HPDE6-E6E7 (cell line): ENCODE measurements around the gene TPK1.

Source experiments
- DNase-seq: peaks from one replicate; pipeline ENCODE4 v3.0.0; 2011; ENCODE audit warnings: missing footprints; ENCODE audit errors: extremely low spot score

TPK1 gene

DNA sequence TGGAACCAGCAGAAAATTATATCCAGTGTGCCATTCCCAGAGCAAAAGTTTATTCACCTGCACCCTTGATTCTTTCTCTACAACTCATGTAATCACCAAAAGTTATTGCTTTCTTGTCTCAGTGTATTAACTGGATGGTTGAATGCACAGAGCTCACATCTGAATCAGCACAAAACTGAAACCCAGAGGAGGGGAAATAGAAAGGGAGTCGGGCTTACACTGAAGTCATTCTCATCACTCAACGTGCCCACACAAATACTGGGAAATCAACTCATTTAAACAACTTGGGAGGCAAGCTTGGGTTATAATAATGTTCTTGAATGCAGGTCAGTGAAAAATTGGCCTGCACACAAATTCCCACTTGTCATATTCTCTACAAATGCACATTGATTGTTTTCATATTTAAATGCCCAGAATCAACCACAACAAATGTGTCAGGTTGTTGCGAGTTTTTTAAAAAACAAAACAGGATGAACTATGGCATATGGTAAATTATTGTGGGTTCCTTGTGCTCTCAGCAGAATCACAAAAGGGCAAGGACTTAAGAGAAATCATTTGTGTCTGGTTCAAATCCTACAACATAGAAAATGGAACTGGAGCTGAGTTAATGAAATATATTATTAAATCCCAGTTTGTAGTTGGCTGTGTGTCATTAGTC, 306.5 kb downstream of the TPK1 start:
- DNase-seq: no peak

DNA sequence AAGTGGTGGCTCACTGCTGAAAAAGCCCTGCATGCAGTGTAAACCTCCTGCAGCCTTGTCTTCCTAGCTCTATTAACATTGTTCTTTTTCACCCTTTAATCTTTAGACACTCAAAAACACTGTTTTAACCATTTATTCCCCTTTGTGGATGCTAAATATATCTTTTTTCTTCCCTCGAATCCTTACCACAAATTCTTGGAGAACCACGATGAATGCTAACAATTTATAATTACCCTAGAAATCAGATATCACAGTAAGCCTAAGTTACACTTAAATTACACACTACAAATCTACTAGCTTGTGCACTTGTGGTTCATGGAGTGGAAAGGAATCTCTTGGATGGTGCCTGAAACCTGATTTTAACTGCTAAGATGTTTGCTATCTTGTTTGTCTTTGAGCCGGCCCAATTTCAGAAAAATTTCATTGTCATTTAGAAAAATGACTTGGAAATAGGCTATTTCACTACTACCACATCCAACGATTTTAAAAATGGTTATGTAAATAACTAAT, 307.3 kb downstream of the TPK1 start:
- DNase-seq: no peak

DNA sequence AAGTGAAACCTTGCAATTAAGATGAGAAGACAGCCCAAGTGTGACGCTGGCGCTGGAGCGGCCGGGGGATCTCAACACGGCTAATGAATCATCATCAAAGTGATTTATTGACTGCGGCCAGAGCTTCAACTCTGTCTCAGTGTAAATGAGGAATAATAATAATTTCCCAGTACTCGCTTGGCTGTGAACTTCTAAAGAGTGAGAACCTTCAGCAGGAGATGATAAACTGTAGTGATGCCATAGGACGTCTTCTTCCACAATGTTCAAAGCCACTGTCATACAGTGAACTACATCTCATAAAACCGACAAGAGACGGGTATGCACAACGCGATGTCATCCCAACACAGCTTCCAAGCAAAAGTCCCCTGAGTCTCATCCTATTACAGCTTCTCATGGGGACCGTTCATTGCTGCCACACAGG, 308.8 kb downstream of the TPK1 start:
- DNase-seq: no peak

DNA sequence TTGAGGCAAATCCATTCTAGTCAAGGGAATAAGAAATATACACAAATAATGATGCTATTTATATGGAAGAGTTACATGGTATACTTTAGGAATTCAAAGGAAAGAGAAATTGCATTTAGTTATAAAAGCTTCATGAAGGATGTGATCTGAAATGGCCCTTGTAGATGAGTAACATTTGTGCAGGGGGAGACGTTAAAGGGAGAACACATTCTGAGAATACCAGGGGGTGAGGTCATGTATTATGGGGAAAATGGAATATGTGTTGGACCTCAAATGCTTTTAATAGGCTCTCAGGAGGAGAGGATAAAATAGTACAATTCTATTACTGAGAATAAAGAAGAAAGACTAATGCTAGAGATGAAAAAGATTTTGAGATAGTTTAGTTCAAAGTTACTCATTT, 309.9 kb downstream of the TPK1 start:
- no peak for DNase-seq

DNA sequence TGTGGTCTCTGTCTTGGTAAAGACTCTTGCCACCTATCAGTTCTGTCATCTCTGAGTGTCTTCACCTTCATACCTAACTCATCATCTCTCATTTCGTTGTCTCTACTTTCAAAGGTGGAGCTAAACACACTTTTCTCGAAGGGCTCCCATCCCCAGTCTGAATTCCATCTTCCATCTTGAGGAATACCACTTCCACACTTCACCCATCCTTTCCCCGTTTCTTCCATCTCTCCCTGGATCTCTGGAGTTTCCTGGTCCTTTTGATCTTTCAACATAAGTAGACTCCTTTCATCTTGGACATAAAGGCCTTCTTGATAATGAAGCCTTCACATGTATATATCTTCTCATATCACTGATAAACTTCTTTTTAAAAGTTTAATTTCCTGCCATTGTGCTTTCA, 311.6 kb downstream of the TPK1 start:
- DNase-seq: no peak

DNA sequence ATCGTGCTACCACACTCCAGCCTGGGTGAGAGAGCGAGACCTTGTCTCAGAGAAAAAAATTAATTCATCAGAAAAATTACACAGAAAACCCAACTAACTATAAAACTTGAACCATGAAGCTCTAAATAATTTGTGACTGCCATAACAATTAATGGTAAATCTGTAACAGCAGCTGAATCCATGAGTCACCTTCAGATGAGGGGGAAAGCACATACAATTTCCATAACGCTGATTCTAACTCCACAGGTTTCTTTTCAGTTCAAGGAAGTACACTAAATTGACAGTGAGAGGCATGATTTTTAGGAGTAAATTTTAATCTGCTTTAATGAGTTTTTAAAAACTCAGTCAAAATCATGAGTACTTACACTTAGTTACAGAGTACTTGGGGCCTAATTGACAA, 312.2 kb downstream of the TPK1 start:
- no peak for DNase-seq

DNA sequence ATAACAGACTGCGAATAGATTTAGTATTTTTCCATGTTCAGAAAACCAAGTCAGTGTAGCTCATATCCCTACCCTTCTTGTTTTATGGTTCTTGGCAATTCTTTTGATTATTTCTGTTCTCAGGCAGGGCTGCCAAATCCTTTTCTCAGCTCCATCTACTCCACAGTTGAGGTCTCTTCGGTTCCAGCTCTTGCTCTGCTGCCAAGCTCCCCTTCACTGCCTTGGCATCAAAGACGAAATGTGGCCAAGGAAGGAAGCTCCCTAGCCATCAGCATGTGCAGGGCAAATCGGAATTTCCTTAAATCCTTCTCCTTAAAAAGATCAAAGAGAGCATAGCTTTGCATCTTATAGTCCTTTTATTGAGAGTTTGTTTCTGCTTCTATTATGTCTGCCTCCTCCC, 315.9 kb downstream of the TPK1 start:
- DNase-seq: no peak

DNA sequence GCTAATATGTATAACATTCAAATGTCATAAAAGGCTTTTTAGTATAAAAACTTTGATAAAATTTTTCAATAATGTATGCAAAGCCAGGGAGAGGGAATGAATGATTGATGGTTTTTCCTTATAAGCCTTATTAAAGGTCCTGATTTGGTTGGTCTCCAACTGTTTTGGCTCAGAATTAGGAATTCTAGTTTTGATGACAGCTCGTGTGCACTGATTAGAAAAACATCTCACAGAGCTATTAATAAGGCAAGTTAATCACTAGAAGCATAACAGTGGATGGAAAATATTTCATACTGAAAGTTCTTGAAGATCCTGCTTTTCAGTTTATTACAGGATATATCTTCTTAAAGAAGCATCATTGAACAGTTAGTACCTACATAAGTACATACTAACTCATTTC, 317.5 kb downstream of the TPK1 start:
- DNase-seq: no peak

DNA sequence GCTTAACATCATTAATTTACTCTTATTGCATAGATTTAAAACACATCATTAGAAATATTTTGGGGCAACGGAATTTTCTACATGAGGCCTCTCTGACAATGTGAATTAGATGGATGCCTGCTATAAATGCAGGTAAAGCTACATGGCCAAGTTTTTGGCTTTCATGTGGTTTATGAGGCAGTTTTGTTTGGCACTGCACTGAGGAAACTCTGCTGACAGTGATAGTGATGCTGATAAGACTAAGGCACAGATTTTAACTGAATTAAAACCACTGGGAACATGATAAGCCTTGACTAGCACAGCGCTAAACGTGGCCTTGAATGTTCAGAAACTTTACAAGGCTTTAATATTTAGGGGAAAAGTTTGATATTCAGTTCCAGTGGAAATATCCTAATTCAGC, 318.1 kb downstream of the TPK1 start:
- DNase-seq: no peak

DNA sequence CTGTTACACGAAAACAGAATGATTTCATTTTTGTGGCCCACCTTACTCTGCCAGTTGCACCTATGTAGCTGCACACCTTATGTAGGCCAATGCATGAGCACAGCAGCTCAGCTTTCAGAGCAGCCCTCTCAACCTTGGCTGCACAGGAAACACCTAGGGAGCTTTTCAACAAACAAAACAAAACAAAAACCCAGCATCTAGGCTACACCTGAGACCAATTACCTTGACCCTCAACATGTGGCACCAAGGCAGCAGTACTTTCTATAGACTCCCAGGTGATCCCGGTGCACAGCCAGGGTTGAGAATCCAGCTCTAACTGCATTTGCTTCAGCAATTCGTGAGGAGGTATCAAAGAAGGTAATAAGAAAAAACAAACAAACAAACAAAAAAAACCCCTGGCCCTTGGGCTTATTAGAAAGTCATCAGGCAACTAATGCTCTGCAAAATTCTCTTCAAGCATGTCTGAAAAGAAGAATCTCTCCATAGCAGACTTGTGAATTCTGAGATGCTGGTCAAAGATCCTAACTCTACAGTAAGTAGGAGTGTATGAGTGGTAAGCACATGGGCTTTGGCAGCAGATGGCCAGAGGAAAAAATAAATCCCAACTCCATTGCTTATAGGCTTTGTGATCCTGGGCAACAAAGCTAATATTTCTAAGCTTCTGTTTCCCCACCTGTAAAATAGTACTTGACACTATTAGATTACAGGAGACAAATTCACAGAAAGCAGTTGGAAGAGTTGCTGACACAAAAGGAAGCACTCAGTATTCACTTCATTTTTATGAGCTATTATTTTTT, 318.9 kb downstream of the TPK1 start:
- DNase-seq: no peak

DNA sequence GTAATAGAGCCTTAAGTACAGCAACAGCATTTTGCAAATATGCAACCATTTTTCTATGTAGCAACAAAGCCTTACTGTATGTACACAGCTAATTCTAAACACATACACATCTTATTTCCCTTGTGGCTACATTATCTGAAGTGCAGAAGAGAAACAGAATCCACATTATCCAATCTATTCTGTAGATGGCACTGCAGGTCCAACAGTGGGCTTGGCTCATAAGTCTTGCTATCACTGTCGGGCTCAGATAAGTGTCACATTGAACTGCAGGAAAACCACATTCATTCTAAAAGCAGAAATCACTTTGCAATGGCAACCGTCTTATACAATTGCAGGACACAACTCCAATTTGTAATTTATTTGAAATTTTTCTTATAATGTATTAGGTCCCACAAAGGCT, 322.5 kb downstream of the TPK1 start:
- no peak for DNase-seq

DNA sequence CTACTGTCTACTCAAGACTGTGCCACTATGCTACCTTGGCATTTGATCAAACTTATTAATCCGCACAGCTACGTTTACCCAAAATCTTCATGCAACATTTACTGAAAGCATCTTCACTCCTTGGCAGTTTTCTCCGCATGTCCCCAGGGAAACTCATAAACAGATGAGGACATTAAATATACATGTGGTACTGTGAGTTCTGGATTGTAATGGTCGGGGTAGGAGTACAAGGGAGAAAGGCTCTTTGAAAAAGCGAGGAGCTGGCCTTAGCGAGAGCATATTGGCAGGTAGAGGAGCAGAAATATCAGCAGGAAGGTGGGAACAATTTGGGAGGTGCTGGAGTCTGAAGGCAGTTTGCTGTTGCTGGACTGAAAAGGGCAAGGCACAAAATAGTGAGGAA, 325.2 kb downstream of the TPK1 start:
- DNase-seq: no peak

DNA sequence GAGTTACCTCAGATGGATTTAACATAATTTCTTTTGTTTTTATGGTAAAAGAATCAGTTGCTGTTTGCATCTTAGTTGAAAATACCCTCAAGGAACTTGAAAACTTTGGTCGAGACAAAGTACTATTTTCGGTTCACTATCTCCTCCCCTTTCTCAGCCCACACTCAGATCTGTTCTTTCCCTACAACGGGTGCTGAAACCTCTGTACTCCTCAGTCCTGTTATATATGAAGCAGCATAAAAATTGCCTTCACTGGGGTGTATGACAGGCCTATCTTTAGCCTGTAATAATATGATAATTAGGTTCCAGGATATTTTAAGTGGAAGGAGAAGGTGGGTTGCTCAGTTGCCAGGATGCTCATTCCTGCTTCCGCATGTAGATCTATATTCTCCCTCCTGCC, 327.2 kb downstream of the TPK1 start:
- DNase-seq: no peak

DNA sequence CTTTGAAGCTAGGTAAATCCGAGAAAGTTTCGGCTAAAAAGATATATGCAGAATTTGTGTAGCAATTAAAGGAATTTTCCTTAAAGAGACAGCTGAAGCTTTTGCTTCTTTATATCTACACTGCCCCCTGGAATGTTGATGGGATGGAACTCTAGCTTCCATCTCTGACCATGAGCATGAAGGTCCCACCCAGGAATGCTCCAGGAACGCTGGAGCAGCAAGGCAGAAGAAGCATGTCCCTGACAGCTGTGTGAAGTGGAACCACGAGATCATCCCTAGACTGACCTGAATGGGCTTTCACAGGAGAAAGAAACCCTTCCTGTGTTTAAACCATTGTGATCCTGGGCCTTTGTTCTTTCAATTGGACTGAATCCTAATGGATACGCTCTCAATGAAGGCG, 332.6 kb downstream of the TPK1 start:
- DNase-seq: no peak

DNA sequence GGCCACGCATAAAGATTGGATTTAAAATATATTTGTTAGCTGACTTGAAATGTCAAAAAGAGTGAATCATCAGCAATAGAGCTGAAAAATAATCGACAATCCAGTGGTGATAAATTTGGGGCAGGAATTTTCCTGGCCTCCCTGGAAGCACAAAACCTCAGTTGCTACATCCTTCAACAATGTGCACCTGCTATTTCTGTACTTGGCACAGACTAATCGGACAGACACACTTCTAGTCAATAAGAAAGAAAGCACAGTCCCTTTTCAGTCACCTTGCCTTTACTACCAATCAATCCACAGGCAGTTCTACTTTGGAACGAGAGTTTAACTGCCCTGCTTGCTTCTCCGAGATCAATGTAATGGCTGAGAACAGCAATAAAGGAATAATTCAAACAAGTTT, 335.6 kb downstream of the TPK1 start:
- DNase-seq: no peak

DNA sequence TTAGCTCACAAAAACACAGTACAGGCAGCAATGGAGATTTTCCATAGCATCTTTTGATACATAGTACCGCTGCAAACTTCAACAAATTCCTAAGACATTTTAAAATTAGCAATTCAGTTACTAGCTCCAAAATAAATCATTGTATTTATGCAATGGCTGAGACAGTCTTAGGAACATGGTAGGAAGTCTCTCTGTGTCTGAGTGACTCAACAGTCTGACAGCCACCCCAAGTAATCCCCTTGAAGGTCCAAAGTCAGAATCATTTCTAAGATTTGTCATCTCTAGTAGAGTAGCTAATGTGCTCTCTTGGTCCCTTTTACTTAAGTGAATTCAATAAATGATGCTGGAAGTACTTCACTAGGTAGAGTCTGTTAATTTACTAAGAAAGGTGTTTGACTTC, 338.6 kb downstream of the TPK1 start:
- no peak for DNase-seq

DNA sequence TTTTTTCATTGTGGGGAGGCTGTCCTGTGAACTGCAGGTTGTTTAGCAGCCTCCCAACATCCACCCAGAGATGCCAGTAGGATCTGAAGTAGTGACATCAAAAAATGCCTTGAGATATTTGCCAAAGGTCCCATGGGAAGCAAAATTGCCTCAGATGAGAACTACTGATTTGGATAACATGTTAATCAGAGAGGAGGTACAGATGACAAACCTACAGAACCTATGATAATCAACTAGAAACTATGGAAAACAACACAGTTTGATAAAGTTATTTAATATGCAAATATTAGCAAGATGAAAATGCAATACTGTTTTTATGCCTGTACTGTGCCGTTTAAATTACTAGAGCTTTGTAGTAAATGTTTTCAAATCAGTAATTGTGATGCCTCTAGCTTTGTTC, 341.5 kb downstream of the TPK1 start:
- DNase-seq: no peak

DNA sequence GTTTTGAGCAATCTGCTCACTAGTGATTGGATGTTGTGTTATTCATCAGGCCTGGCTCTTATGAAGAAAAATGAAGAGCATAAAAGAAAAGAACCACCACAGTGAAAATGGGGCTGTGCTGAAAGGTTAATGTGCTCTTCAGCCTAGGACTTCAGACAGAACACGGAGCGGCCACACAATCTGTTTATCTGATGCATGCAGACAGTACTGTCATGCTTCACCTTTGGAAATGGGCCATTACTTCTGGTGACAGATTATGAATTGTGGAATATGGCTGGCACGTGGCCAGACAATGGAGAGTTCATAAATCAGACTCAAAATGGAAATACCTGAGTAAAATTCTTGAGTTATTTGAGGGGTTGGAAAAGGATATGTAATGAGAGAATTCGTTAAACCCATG, 346.3 kb downstream of the TPK1 start:
- DNase-seq: no peak

DNA sequence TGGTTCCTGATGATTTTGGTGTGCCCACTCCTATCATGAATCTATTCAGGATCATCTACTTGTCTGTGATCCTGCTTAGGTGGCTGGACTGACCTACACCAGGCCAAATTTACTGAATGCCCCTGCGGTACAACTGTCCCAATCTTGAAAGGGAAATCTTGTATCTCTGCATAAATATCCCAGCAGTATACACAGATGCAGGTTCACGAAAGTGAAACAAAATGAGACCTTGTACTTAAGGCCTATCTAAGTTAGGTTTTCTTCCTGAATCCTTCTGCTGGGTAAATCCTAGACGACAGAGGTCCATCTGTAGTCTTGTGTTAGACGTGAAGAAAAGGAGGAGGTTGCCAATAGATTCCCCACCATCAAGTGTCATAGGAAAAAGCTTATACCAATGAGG, 346.9 kb downstream of the TPK1 start:
- DNase-seq: no peak

DNA sequence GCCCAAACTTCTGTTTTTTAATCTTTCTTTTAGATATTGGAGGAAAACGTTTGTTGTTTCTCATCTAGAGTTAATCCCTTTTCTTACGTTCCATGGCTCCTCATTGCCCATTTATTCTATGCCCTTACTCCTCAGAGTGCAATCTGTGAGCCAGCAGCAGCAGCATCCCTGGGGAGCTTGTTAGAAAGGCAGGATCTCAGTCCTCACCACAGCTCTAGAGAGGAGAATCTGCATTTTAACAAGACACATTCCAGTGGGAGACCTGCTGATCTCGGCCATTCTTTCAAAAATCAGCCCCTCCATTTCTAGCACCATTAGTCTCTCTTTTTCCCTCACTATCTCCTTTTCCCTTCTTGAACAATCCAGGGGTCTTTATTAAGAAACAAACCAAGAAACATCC, 348.0 kb downstream of the TPK1 start:
- no peak for DNase-seq

DNA sequence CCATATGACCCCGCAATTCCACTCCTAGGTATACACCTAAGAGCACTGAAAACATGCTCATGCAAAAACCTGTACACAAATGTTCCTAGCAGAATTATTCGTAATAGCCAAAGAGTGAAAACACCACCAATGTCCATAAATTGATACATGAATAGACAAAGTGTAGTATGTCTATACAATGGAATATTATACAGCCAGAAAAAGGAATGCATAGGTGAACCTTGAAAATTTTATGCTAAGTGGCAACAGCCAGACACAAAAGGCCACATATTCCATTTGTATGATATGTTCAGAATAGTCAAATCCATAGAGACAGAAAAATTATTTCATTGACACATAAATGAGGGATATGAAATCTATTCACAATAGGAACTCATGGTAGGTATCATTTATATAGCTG, 351.4 kb downstream of the TPK1 start:
- no peak for DNase-seq

DNA sequence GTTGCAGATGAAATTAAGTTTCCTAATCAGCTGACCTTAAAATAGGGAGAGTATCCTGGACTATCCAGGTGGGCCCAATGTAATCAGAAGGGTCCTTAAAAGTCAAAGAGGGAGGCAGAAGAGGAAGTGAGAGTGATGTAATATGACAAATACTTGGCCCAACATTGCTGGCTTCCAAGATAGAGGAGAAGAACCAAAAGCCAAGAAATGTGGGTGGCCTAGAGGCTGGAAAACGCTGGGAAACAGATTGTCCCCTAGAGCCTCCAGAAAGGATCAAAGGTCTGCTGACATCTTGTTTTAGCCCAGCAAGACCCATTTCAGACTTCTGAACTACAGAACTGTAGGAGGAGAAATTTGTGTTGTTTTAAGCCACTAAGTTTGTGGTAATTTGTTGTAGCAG, 352.7 kb downstream of the TPK1 start:
- no peak for DNase-seq

DNA sequence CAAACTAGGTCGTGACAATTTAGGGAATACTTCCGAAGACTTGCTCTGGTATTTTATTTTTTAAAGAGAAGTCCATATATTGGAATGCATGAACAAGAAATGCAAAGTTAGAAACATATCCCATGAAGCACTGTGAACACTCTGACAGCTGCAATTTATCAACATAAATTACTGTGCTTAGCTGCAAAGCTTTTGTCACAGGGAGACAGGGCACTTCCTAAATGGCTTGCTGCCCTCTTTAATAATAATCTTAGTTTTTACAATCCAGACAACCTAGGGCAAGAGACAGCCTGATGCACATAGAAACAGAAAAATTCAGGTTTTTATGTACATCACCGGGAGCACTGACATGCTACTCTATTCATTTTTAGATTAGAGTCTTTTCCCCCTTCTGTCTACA, 354.0 kb downstream of the TPK1 start:
- DNase-seq: no peak

DNA sequence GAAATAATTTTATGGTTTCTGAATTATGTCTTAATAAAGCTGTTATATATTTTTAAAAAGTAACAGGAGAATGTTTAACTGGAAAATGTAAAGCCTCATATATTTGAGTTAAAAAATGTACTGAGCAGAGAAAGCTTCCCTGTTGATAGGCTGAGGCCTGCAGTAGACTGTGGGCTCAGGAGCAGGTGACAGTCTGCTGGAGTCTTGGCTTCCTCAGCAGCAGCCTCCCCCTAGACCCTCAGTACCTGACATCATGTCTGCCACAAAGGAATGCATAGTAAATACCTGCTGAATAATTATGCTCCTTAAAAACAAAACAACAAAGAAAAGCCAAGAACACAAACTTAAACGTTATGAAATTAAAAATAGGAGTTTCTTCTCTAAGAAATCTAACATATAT, 358.5 kb downstream of the TPK1 start:
- no peak for DNase-seq
